Mucosa of descending colon (tissue), 3 donors: ENCODE measurements around the gene LASP1NB. TPM values are rescaled to one million over a fixed set of nuclear protein-coding genes. Genes with fewer than 3 reads are reported as not detected.
A peak's percentile ranks its signal among the peaks of the same experiment; 100 is the strongest.
"Not testable (repeated sequence)": the region's sequence is repeated elsewhere in the genome, so short reads cannot be mapped to it uniquely, and the experiment has no call there.

Source experiments
- ATAC-seq: fragments of 200-7000 bp; cut with Tn5 transposase; one replicate; pipeline ENCODE4 v1.9.1; 2020; ENCODE audit warnings: mild to moderate bottlenecking, moderate library complexity
- DNase-seq, 3 donors: peaks; one replicate each; pipeline ENCODE4 v3.0.0-alpha.2; 2020
- H3K36me3 ChIP-seq: fragments of 200-600 bp; one replicate; pipeline ENCODE4 v1.8.0; 2021; ENCODE audit warnings: low read depth, mild to moderate bottlenecking
- H3K4me1 ChIP-seq: fragments of 200-600 bp; one replicate; pipeline ENCODE4 v1.8.0; 2021; ENCODE audit warnings: low read depth, mild to moderate bottlenecking
- H3K4me3 ChIP-seq: fragments of 200-600 bp; one replicate; pipeline ENCODE4 v1.8.0; 2021; ENCODE audit warnings: mild to moderate bottlenecking
- H3K9me3 ChIP-seq: fragments of 200-600 bp; one replicate; pipeline ENCODE4 v1.8.0; 2021; ENCODE audit warnings: mild to moderate bottlenecking
- intact Hi-C, 2 donors: fragments of 100-400 bp; cut with DNase I in 1 of 2; cut with micrococcal nuclease in 1 of 2; formaldehyde crosslinking; loops; one replicate each; pipeline versions ENCODE4 v1.11.0 to v1.11.1; 2022; cut with DNase I, micrococcal nuclease
- microRNA-seq: library from miRNA; unstranded; fragments of <30 nt; microRNA quantifications from one replicate; pipeline ENCODE4, GENCODE V29; 2019
- total RNA-seq, 3 donors: library from RNA; stranded (reverse); fragmentation: NEBNext Ultra II Directional in 2 of 3; extraction: Animal tissue kit (Norgen Biotek cat#: 25700) in 2 of 3; gene quantifications; one replicate each; pipeline versions ENCODE4 v1.2.1 to v1.2.4, GENCODE V29; 2021 to 2023
- TF ChIP-seq, protein P1 (sequence below): fragments of 200-600 bp; IDR thresholded peaks from one replicate; pipeline ENCODE4 v1.8.0; 2022; ENCODE audit warnings: antibody characterized with exemption, mild to moderate bottlenecking
- donor health status: DM: no; HTN: no; CAD: no; lungs with moderate emphysema.
- donor health status: DM: no; HTN: no; CAD: no.
- donor health status: DM: no; HTN: yes; CAD: no.

Gene LASP1NB

DNA sequence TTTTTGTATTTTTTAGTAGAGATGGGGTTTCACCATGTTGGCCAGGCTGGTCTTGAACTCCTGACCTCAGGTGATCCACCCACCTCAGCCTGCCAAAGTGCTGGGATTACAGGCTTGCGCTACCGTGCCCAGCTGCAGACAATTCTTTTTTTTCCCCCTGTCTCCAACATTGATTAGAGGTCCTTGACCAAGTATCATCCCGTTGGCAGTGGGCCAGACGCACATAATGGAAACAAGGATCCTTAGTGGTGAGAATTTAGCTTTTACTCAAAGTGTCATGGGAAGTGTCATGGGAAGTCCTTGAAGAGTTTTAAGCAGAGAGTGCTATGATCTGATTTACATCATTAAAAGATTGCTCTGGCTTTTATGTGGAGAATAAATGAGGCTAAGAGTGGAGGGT, 43.9 kb downstream of the LASP1NB start:
- intact Hi-C loops: no loop called here
- H3K4me3 ChIP-seq: no peak overlapping the region
- no peaks in the 10 kb centered on the region for H3K9me3 ChIP-seq
- TF ChIP-seq, protein P1, sequence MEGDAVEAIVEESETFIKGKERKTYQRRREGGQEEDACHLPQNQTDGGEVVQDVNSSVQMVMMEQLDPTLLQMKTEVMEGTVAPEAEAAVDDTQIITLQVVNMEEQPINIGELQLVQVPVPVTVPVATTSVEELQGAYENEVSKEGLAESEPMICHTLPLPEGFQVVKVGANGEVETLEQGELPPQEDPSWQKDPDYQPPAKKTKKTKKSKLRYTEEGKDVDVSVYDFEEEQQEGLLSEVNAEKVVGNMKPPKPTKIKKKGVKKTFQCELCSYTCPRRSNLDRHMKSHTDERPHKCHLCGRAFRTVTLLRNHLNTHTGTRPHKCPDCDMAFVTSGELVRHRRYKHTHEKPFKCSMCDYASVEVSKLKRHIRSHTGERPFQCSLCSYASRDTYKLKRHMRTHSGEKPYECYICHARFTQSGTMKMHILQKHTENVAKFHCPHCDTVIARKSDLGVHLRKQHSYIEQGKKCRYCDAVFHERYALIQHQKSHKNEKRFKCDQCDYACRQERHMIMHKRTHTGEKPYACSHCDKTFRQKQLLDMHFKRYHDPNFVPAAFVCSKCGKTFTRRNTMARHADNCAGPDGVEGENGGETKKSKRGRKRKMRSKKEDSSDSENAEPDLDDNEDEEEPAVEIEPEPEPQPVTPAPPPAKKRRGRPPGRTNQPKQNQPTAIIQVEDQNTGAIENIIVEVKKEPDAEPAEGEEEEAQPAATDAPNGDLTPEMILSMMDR: no peak
- DNase-seq (peak in 1 of 3 donors; percentile 5), ATAC-seq (no peak)
- H3K4me1 ChIP-seq: no peaks in the 10 kb centered on the region
- H3K36me3 ChIP-seq: no peaks in the 10 kb centered on the region

DNA sequence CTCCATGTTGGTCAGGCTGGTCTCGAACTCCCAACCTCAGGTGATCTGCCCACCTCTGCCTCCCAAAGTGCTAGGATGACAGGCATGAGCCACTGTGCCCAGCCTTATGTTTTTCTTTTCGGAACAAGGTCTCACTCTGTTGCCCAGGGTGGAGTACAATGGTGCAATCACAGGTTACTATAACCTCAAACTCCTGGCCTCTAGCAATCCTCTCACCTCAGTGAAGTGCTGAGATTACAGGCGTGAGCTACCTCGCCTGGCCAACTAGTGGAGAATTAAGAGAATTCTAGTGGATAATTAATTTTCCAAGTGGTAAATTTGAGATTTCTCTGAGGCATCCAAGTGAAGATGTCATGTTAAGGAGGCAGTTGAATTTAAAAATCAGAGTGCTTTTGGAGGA, 44.7 kb downstream of the LASP1NB start:
- TF ChIP-seq, protein P1: no peak
- no peaks in the 10 kb centered on the region for H3K4me1 ChIP-seq
- no peaks in the 10 kb centered on the region for H3K36me3 ChIP-seq
- intact Hi-C loops: no loop called here
- DNase-seq (no peak), ATAC-seq (no peak)
- no peak overlapping the region for H3K4me3 ChIP-seq
- H3K9me3 ChIP-seq: no peaks in the 10 kb centered on the region

DNA sequence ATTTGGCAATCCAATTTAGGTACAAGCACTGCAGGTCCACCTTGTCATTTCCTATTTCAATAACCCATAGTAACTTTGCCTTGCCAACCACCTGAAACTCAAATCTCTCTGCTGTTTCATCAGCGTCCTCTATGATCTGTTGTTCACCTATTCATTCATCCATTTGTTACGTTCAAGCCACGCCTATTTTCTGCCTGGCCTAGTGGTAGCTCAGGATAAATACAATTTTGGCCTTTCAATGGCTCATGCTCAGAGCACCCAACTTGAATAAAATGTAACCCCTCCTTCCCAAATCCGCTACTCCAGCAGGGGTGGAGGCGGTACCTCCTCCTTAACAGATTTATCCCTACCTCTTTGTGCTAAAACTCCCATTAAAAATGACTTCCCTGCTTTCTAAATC, 45.4 kb downstream of the LASP1NB start:
- Histone ChIP-seq H3K36me3 (no peaks in the 10 kb centered on the region), H3K9me3 (no peaks in the 10 kb centered on the region), H3K4me1 (no peaks in the 10 kb centered on the region), H3K4me3 (no peak overlapping the region)
- ATAC-seq (no peak), DNase-seq (no peak)
- TF ChIP-seq, protein P1: no peak
- intact Hi-C loops: no loop called here

DNA sequence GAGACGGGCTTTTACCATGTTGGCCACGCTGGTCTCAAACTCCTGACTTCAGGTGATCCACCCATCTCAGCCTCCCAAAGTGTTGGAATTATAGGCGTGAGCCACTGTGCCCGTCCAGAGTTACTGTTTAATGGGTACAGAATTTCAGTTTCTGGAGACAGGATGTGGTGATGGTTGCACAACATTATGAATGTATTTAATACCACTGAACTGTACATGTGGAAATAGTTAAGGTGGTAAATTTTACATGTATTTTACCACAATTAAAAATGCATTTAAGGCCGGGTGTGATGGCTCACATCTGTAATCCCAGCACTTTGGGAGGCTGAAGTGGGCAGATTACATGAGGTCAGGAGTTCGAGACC, 50.8 kb downstream of the LASP1NB start:
- ATAC-seq, H3K4me1 ChIP-seq, intact Hi-C loops, H3K9me3 ChIP-seq, H3K36me3 ChIP-seq, H3K4me3 ChIP-seq, DNase-seq: not testable (repeated sequence)

DNA sequence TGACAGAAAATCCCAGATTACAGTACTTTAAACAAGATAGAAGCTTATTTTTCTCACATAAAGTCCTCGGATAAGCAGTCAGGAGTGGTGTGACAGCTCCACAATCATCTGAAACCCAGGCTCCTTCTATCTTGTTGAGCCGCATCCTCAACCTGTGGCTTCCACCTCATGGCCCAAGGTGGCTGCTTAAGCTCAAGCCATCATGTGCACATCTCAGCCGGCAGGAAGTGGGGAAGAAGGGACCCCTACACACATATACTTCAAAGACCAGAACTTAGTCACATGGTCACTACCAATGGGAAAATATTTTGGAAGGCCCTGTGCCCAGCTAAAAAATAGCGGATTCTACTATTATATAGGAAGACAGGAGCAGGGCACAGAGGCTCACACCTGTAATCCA, 52.8 kb downstream of the LASP1NB start:
- intact Hi-C loops: no loop called here
- TF ChIP-seq, protein P1: no peak
- H3K36me3 ChIP-seq: no peaks in the 10 kb centered on the region
- no peaks in the 10 kb centered on the region for H3K9me3 ChIP-seq
- no peak for ATAC-seq
- DNase-seq: no peak
- no peak overlapping the region for H3K4me3 ChIP-seq
- peaks cover 3% of the 10 kb centered on the region for H3K4me1 ChIP-seq

Small RNA genes lying within 50 kb of the gene (microRNA-seq; reads per million reads assigned to microRNA genes)
- not detected for gene MIR6779

Other genes with a start within 250 kb of the LASP1NB start
- gene MLLT6, start 220.3 kb upstream of the LASP1NB start, total RNA-seq: 100 to 1,000 TPM in 2 of 3 donors, 10 to 100 TPM in 1; 90.1 to 164 (median 112) TPM
- gene CISD3, start 195.3 kb upstream of the LASP1NB start, total RNA-seq: 100 to 1,000 TPM in 1 of 3 donors, 10 to 100 TPM in 2; 60.8 to 101 (median 91.8) TPM
- 10 to 100 TPM; 23.8 to 30.7 (median 25.5) TPM for gene PCGF2, start 177.3 kb upstream of the LASP1NB start, total RNA-seq
- 100 to 1,000 TPM; 129 to 197 (median 145) TPM for gene PSMB3, start 172.9 kb upstream of the LASP1NB start, total RNA-seq
- gene PIP4K2B, start 126.1 kb upstream of the LASP1NB start, total RNA-seq: 10 to 100 TPM; 16.7 to 44.8 (median 20.6) TPM
- gene CWC25, start 100.3 kb upstream of the LASP1NB start, total RNA-seq: 10 to 100 TPM; 21.7 to 26.5 (median 25.6) TPM
- 1,000 to 10,000 TPM in 1 of 3 donors, 100 to 1,000 TPM in 2; 838 to 1,044 (median 919) TPM for gene RPL23, start 71.9 kb upstream of the LASP1NB start, total RNA-seq
- 100 to 1,000 TPM; 163 to 286 (median 276) TPM for gene LASP1, start 55.6 kb upstream of the LASP1NB start, total RNA-seq
- gene FBXO47, start 41.8 kb downstream of the LASP1NB start, total RNA-seq: not detected
- gene PLXDC1, start 226.0 kb downstream of the LASP1NB start, total RNA-seq: 10 to 100 TPM in 1 of 3 donors, 1 to 10 TPM in 2; 2.4 to 10.9 (median 5.6) TPM
- gene ARL5C, start 240.5 kb downstream of the LASP1NB start, total RNA-seq: not detected